Astrocyte of the cerebellum (primary cell): ENCODE data around the gene MYG1.
A peak's percentile ranks its signal among the peaks of the same experiment; 100 is the strongest.
"Not testable (repeated sequence)": the region's sequence is repeated elsewhere in the genome, so short reads cannot be mapped to it uniquely, and the experiment has no call there.

Source experiments
- DNase-seq: peaks from one replicate; pipeline ENCODE4 v3.0.0-alpha.2; 2011; ENCODE audit warnings: low read depth
- H3K4me3 ChIP-seq: 2 replicates; pipeline ENCODE4 v1.5.1; 2011; ENCODE audit warnings: mild to moderate bottlenecking, low read depth, low read length, moderate library complexity
- CTCF ChIP-seq: IDR thresholded peaks from 2 replicates; pipeline ENCODE4 v1.5.1; 2012; ENCODE audit warnings: low read length, low read depth, moderate library complexity, mild to moderate bottlenecking; ENCODE audit errors: missing control alignments
- in situ Hi-C: cut with HindIII; loops from 2 replicates; pipeline ENCODE4 v1.10.0; 2017; ENCODE audit warnings: low sequenced_read_pairs

MYG1 gene

GRCh38 chr12:53325511-53326061 lies 26.1 kb downstream of the MYG1 start:
- in situ Hi-C loops, result no loop called here
- DNase-seq, result no peak
- H3K4me3 ChIP-seq, result peak overlapping the region; percentile 47
- no peak for TF ChIP-seq CTCF

GRCh38 chr12:53326460-53327185 lies 27.1 kb downstream of the MYG1 start:
- H3K4me3 ChIP-seq, result no peak overlapping the region
- DNase-seq, result no peak
- TF ChIP-seq CTCF, result no peak
- in situ Hi-C loops, result no loop called here

GRCh38 chr12:53327435-53328042 lies 28.0 kb downstream of the MYG1 start:
- no peak overlapping the region for H3K4me3 ChIP-seq
- in situ Hi-C loops, result no loop called here
- DNase-seq, result no peak
- peak; percentile 33 for TF ChIP-seq CTCF

GRCh38 chr12:53328043-53328435 lies 28.5 kb downstream of the MYG1 start:
- in situ Hi-C loops, result no loop called here
- peak; percentile 8 for TF ChIP-seq CTCF
- H3K4me3 ChIP-seq, result no peak overlapping the region
- DNase-seq, result no peak

- no peak overlapping the region for H3K4me3 ChIP-seq
- in situ Hi-C loops, result no loop called here
- no peak for DNase-seq
- TF ChIP-seq CTCF, result no peak
Observed at GRCh38 chr12:53330671-53331070, 31.2 kb downstream of the MYG1 start.

- H3K4me3 ChIP-seq, DNase-seq, in situ Hi-C loops: not testable (repeated sequence)
Observed at GRCh38 chr12:53332339-53332738, 32.8 kb downstream of the MYG1 start.

- DNase-seq, result no peak
- no peak overlapping the region for H3K4me3 ChIP-seq
- in situ Hi-C loops, result no loop called here
- no peak for TF ChIP-seq CTCF
Observed at GRCh38 chr12:53332744-53333143, 33.2 kb downstream of the MYG1 start.
